ENCODE measurements around the gene ALK.

Gene ALK

GRCh38 chr2:29235411-29235810 lies 686.0 kb downstream of the ALK start:
- no peak for DNase-seq

GRCh38 chr2:29233428-29233827 lies 688.0 kb downstream of the ALK start:
- DNase-seq = no peak

- DNase-seq = no peak
Observed at GRCh38 chr2:29232041-29232440, 689.3 kb downstream of the ALK start.

- DNase-seq = no peak
Observed at GRCh38 chr2:29229640-29230039, 691.7 kb downstream of the ALK start.

DNA sequence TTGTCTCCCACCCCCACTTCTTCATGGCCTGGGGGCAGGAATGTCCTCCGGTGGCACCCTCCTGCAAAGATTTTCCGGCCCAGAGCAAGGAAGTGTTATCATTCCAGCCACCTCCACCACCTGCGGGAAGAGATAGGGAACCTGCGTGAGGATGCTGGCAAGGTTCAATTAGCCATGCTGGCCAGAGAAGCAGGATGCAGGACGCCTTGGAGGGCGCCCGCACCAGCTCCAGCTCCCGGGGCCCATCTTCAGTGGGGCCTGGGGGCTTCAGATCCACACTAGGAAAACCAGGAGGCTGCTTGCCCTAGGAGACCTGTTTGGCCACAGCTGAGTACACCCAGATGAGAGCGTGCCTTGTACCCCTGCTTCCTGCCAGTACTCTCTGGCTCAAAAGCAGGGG lies 692.4 kb downstream of the ALK start:
- no peak for DNase-seq

DNA sequence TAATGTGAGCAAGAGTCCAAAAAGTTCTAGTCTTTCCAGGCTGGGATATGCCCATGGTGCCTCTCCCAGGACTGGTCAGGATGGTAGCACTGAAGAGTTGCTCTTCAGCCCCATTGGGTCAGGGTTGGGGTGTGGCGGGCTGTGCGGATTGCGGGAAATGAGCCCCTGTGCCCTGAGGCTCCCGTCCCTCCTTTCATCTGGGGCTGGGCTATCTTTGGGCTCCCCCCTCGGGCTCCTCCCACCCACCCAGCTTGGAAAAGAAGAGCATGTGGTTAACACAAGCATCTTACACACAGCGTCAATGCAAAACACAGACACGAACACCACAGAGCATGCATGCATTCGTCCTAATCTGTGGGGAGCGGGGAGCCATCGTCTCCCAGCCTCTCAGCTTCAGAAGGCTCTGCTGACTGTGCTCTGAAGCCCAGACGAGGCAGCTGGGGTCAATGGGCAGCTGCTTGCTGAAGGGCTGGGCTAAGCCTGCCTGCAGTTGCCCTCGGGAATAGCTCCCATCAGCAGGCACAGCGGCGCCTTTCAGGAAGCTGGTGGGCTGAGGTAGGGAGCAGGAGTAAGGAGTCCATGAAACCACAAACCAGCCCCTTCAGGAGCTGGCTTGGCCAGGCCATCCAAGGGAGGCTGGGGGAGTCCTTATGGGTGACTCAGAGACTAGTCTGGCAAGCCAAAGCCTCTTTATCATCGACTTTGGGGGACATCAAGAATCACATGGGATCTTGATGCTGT lies 693.3 kb downstream of the ALK start:
- no peak for DNase-seq

- no peak for DNase-seq
Observed at GRCh38 chr2:29226808-29227207, 694.6 kb downstream of the ALK start.

DNA sequence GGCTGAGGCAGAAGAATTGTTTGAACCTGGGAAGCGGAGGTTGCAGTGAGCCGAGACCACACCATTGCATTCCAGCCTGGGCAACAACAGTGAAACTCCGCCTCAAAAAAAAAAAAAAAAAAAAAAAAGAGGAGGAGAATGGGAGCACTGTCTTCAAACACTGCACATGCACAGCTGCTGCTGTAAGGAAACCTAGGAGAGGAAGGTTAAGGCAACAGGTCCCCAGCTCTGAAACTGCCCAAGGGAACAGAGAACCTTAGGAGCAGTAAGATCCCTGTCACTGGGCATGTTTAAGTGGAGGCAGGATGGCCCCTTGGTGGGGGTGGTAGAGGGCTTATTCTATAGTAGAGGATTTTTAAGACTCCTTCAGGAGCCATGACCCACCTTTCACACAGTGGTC lies 695.0 kb downstream of the ALK start:
- DNase-seq = no peak

DNA sequence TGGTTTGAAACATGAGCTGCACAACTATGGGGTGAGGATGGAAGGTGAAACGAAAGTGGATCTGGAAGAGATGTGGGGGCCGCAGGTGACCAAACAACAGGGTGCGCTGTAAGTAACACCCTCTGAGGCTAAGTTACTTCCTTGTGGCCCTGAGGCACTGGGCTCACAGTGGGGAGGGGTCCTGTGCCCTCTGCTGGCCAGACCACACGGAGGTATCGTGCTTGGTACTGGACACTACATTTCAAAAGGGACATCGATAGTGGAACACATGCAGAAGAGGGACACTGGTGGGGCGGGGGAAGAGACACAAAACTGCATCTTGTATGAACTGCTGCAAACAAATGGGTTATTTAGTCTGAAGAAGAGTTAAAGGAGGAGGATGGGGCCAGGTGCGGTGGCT lies 695.6 kb downstream of the ALK start:
- no peak for DNase-seq

DNA sequence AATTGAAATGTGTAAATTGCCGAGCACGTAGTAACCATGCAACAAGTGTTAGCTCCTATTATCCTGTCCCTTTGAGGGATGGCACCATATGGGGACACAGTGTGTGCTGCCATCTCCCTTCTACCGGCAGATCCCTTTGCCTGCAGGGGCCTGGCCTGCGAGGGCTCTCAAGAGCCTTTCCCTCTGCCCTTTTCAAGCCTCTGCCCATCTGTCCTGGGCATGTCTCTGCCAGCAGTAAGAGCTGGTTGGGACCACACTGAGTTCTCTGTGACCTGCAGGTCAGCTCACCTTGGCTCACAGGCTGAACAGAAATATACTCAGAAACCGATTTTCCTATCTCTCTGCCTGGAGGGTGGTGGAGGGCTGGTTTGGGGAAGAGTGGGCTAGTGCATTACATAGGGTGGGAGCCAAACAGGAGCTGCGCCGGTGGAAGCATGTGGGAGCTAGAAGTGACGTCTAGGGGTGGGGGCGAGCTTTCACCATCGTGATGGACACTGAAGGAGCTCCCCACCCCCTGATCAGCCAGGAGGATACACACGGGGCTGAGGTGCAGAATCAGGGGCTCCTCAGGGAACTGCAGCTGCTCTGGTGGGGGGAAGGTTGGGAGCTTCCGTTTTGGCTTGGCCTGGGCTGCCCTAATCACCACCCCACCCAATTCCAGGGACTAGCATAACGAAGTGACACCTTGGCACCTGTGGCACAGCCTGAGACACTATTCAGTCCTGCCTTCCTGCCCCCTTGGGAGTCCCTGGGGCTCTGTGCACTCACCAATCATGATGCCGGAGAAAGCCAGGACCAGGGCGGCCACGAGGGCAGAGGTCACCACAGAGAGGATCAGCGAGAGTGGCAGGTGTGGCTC lies 696.5 kb downstream of the ALK start:
- no peak for DNase-seq

DNA sequence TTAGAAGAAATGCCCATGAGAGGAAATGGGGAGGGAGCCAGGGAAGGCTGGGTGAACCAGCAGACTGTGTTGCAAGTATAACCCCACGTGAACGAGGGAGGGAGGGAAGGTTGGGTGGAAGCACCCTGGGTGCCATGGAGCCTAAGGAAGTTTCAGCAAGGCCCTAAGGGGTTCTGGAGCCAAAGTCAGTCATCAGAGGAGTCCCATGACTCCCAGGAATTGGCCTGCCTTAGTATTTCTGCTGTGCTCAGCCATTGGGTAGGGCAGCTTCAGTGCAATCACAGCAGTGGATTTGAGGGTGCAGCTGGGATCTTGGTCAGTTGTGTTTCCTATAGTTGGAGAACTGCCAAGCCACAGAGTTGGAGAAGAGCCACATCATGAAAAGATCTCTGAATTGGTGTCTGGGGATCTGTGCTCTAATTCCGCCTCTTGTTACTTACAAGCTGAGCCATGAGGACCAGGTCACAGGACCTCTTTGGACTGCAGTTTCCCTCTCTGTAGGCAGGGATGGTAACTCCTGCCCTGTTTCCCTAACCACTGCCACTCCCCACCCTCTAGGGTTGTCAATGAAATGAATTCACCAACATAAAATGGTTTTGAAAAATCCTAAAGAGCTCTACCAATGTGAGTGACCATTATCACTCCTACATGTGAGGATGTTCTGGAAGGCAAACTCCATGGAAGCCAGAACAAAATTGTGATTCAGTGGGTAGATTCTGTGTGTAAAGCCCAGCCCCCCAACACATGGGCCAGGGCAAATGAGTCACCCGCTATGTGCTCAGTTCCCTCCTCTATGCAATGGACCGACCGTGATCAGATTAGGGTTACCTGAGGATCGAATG lies 697.3 kb downstream of the ALK start:
- no peak for DNase-seq

DNA sequence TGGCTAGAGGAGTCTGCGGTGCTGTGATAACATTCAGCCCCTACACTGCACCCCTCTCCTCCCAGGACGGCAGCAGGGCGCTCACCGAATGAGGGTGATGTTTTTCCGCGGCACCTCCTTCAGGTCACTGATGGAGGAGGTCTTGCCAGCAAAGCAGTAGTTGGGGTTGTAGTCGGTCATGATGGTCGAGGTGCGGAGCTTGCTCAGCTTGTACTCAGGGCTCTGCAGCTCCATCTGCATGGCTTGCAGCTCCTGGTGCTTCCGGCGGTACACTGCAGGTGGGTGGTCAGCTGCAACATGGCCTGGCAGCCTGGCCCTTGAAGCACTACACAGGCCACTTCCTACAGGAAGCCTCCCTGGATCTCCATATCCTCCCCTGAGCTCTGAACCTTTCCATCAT lies 698.1 kb downstream of the ALK start:
- DNase-seq = no peak

DNA sequence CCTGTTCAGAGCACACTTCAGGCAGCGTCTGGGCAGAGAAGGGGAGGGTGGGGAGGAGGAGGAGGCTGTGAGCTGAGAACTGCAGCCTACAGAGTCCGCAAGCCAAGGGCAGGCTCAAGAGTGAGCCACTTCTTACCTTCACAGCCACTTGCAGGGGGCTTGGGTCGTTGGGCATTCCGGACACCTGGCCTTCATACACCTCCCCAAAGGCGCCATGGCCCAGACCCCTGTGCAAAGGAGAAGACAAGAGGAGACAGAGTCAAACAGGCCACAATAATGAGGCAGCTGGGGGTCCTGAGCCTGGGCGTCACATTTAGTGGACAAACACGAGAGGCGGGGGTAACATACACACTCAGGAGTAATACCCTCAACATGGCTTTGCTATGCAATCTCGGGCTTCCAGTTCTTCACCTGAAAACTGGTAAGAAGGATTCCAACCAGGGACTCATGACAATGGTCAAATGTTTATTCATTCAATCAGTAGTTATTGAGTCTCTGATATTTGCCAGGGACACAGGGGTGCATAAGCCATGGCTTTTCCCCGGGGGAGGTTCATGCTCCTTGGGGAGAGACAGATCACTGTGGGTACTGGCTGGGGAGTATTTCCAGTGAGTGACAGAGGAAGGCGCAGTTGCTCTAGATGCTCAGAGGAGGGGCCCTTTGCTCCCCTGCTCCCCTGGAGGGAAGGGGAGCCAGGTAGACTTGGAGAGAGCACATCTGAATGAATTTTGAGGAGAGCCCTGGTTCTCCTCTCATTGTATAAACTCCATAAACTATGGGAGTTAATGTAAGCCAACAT lies 698.8 kb downstream of the ALK start:
- no peak for DNase-seq

GRCh38 chr2:29220506-29221270 lies 700.7 kb downstream of the ALK start:
- DNase-seq = no peak

- no peak for DNase-seq
Observed at GRCh38 chr2:29219374-29219773, 702.0 kb downstream of the ALK start.

GRCh38 chr2:29218550-29219125 lies 702.7 kb downstream of the ALK start:
- DNase-seq = no peak

DNA sequence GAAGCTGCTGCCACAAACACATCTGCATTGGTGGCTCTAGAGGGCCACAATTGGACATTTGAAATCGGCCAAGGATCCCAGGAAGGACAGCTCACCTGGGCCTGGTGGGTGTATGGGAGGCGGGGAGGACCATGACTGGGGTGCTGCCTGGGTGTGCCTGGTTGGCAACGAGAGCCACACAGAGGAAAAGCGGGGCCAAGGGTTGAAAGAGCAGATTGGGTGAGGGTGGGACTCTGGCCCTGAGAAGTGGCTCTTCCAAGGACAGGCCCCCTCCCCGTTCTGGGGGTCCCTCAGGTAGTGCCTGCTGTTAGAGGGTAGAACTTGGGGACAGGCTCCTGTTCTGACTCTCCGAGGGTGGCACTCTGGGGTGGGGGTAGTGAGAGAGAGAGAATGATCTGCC lies 703.3 kb downstream of the ALK start:
- DNase-seq = no peak

GRCh38 chr2:29216609-29216909 lies 704.8 kb downstream of the ALK start:
- no peak for DNase-seq

DNA sequence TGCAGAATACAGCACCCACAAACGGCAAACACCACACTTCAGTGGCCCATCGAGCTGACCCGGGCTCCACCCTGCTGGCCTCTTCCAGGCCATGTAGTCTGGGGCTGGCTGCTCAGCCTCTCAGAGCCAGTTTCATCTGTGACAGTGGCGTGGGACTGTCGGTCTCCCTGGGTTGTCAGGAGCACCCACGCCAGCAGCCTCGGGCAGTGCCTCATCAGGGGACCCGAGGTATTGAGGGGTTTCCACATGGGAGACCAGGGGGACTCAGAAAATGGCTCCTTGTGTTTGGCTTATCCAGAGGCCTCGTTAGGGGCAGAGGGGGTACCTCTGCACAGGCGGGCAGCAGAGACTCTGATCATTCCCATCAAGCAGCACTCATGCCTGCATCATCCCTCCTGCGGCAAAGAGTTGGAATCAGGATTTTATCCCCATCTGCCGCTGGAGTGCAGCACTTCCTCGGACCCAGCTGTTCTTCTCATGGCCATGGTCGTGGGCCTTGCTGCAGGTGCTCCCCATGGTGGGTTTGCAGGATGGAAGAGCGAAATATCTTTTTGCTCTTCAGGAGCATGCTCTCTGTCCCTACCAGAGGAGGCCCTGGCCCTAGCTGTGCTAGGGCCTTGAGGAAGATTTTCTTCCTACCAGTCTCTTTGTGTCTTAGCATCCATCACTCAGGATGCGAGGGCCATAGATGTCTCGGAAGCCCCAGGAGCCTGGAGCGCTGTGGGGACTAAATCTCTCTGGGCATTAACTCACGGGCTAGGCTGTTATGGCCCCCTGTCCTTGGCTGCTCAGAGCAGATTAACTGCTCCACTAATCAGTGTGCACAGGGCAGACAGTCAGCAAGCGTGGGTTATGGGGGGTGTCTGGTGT lies 705.4 kb downstream of the ALK start:
- DNase-seq = no peak

DNA sequence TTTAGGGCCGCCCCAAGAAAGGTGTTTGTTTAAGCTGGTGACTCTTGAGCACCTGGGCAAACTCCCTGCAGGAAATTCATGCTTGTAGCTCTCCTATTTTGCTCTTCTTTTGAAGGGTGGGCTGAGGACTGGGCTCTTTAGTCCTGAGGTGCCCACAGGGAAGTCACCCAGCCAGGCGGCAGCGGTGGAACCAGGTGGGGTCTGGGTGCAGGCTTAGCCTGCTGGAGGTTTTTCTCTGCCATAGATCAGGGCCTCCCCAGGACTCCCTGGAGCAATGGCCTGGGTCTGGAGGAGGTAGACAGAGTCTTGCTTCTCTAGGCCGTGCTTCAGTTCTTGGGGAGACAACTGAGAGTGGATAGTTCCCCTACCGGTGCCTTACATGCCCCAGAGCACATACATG lies 706.3 kb downstream of the ALK start:
- DNase-seq = no peak

- no peak for DNase-seq
Observed at GRCh38 chr2:29213888-29214291, 707.5 kb downstream of the ALK start.

All from midbrain (tissue), 1 donor.